ENCODE measurements around the gene ZNF655. TPM values are rescaled to one million over a fixed set of nuclear protein-coding genes. Genes with fewer than 3 reads are reported as not detected.
"Not testable (repeated sequence)": the region's sequence is repeated elsewhere in the genome, so short reads cannot be mapped to it uniquely, and the experiment has no call there.

Gene ZNF655
- total RNA-seq, 1 experiment from 2014 or later: 98.4 TPM

- DNase-seq (ENCODE audit: low read depth): no peak
Observed at GRCh38 chr7:99560834-99561736, 2.6 kb downstream of the ZNF655 start.

GRCh38 chr7:99561737-99562051 is 3.3 kb downstream of the ZNF655 start:
- no peak for DNase-seq (ENCODE audit: low read depth)

GRCh38 chr7:99562114-99562784 is 3.8 kb downstream of the ZNF655 start:
- DNase-seq (ENCODE audit: low read depth): no peak

- DNase-seq (ENCODE audit: low read depth): peak; percentile 100
Observed at GRCh38 chr7:99562832-99563231, 4.4 kb downstream of the ZNF655 start.

GRCh38 chr7:99563650-99564049 is 5.2 kb downstream of the ZNF655 start:
- peak; percentile 83 for DNase-seq (ENCODE audit: low read depth)

- DNase-seq (ENCODE audit: low read depth): not testable (repeated sequence)
Observed at GRCh38 chr7:99568770-99569169, 10.3 kb downstream of the ZNF655 start.

GRCh38 chr7:99571768-99572167 is 13.3 kb downstream of the ZNF655 start:
- no peak for DNase-seq (ENCODE audit: low read depth)

GRCh38 chr7:99573257-99573656 is 14.8 kb downstream of the ZNF655 start:
- DNase-seq (ENCODE audit: low read depth): no peak

- no peak for DNase-seq (ENCODE audit: low read depth)
Observed at GRCh38 chr7:99576251-99576650, 17.8 kb downstream of the ZNF655 start.

GRCh38 chr7:99579281-99579955 is 21.0 kb downstream of the ZNF655 start:
- DNase-seq (ENCODE audit: low read depth): no peak

GRCh38 chr7:99579956-99580777 is 21.7 kb downstream of the ZNF655 start:
- DNase-seq (ENCODE audit: low read depth): peak; percentile 41

- DNase-seq (ENCODE audit: low read depth): not testable (repeated sequence)
Observed at GRCh38 chr7:99580778-99581332, 22.4 kb downstream of the ZNF655 start.

- no peak for DNase-seq (ENCODE audit: low read depth)
Observed at GRCh38 chr7:99588868-99589267, 30.4 kb downstream of the ZNF655 start.

- no peak for DNase-seq (ENCODE audit: low read depth)
Observed at GRCh38 chr7:99594948-99595745, 36.7 kb downstream of the ZNF655 start.

- DNase-seq (ENCODE audit: low read depth): no peak
Observed at GRCh38 chr7:99596408-99596955, 38.0 kb downstream of the ZNF655 start.

- no peak for DNase-seq (ENCODE audit: low read depth)
Observed at GRCh38 chr7:99597762-99598501, 39.5 kb downstream of the ZNF655 start, which contains the start of gene TMEM225B. TMEM225B (plus strand) TSS chr7:99598267; CDS start chr7:99604389, 6,122 bp downstream.

GRCh38 chr7:99599836-99600235 is 41.4 kb downstream of the ZNF655 start:
- no peak for DNase-seq (ENCODE audit: low read depth)

- DNase-seq (ENCODE audit: low read depth): no peak
Observed at GRCh38 chr7:99601656-99602310, 43.3 kb downstream of the ZNF655 start.

GRCh38 chr7:99605527-99605926 is 47.1 kb downstream of the ZNF655 start:
- no peak for DNase-seq (ENCODE audit: low read depth)

All from LHCN-M2 (cell line).